Trophoblast cell (in vitro differentiated cells and primary cell): ENCODE results near the gene SELENOI.

Source experiments
- DNase-seq, 2 donors: peaks; one replicate each; pipeline ENCODE4 v3.0.0-alpha.2; 2016
- H2AFZ ChIP-seq: 2 replicates; pipeline ENCODE4 v1.6.1; 2013; ENCODE audit warnings: low read length, moderate library complexity, mild to moderate bottlenecking; ENCODE audit not compliant: insufficient read depth, poor library complexity
- H2AK5ac ChIP-seq: 2 replicates; pipeline ENCODE4 v1.6.1; 2013; ENCODE audit warnings: mild to moderate bottlenecking, low read length
- H2BK120ac ChIP-seq: 2 replicates; pipeline ENCODE4 v1.6.1; 2013; ENCODE audit warnings: low read length, mild to moderate bottlenecking, moderate library complexity; ENCODE audit not compliant: insufficient read depth, poor library complexity
- H2BK12ac ChIP-seq: 2 replicates; pipeline ENCODE4 v1.6.1; 2013; ENCODE audit warnings: mild to moderate bottlenecking, low read length, moderate library complexity
- H2BK5ac ChIP-seq: 2 replicates; pipeline ENCODE4 v1.6.1; 2013; ENCODE audit warnings: low read length, low read depth, moderate library complexity, mild to moderate bottlenecking; ENCODE audit not compliant: poor library complexity
- H3K14ac ChIP-seq: 2 replicates; pipeline ENCODE4 v1.6.1; 2013; ENCODE audit warnings: mild to moderate bottlenecking, low read length
- H3K18ac ChIP-seq: 2 replicates; pipeline ENCODE4 v1.6.1; 2013; ENCODE audit warnings: mild to moderate bottlenecking, low read length
- H3K23ac ChIP-seq: 2 replicates; pipeline ENCODE4 v1.6.1; 2013; ENCODE audit warnings: low read length
- H3K27ac ChIP-seq: 2 replicates; pipeline ENCODE4 v1.5.1; 2013; ENCODE audit warnings: low read depth, mild to moderate bottlenecking, inconsistent platforms, low read length, moderate library complexity
- H3K27me3 ChIP-seq: 2 replicates; pipeline ENCODE4 v1.6.1; 2013; ENCODE audit warnings: inconsistent platforms, mild to moderate bottlenecking, low read length, moderate library complexity; ENCODE audit not compliant: insufficient read depth
- H3K36me3 ChIP-seq, 2 experiments: 1 replicate in 1 of 2; 2 replicates in 1 of 2; pipeline ENCODE4 v1.6.1; 2013; ENCODE audit warnings: low read length in 2 of 2, mild to moderate bottlenecking in 2 of 2, moderate library complexity in 1 of 2; ENCODE audit not compliant: insufficient read depth in 2 of 2, control insufficient read depth in 1 of 2
- H3K4ac ChIP-seq: 2 replicates; pipeline ENCODE4 v1.6.1; 2013; ENCODE audit warnings: low read depth, mild to moderate bottlenecking, low read length, moderate library complexity
- H3K4me1 ChIP-seq, 2 experiments: 1 replicate in 1 of 2; 2 replicates in 1 of 2; pipeline ENCODE4 v1.6.1; 2013; ENCODE audit warnings: low read length in 2 of 2, mild to moderate bottlenecking in 2 of 2, moderate library complexity in 1 of 2; ENCODE audit not compliant: insufficient read depth in 2 of 2, control insufficient read depth in 1 of 2
- H3K4me2 ChIP-seq: 2 replicates; pipeline ENCODE4 v1.6.1; 2013; ENCODE audit warnings: inconsistent platforms, mild to moderate bottlenecking, low read length, moderate library complexity
- H3K4me3 ChIP-seq: 2 replicates; pipeline ENCODE4 v1.5.1; 2013; ENCODE audit warnings: mild to moderate bottlenecking, low read depth, low read length, inconsistent platforms
- H3K79me1 ChIP-seq: one replicate; pipeline ENCODE4 v1.6.1; 2013; ENCODE audit warnings: low read length
- H3K79me2 ChIP-seq: 2 replicates; pipeline ENCODE4 v1.6.1; 2013; ENCODE audit warnings: low read length, mild to moderate bottlenecking; ENCODE audit not compliant: control insufficient read depth, insufficient read depth, poor library complexity
- H3K9ac ChIP-seq: 2 replicates; pipeline ENCODE4 v1.6.1; 2013; ENCODE audit warnings: mild to moderate bottlenecking, low read length
- H3K9me3 ChIP-seq: 2 replicates; pipeline ENCODE4 v1.6.1; 2013; ENCODE audit warnings: low read depth, mild to moderate bottlenecking, control low read depth, inconsistent platforms, low read length; ENCODE audit not compliant: insufficient read depth
- H4K12ac ChIP-seq: 2 replicates; pipeline ENCODE4 v1.6.1; 2013; ENCODE audit warnings: low read depth, mild to moderate bottlenecking, low read length, moderate library complexity
- H4K8ac ChIP-seq: 2 replicates; pipeline ENCODE4 v1.6.1; 2013; ENCODE audit warnings: low read depth, mild to moderate bottlenecking, low read length, moderate library complexity
- H4K91ac ChIP-seq: one replicate; pipeline ENCODE4 v1.6.1; 2013; ENCODE audit warnings: low read depth, mild to moderate bottlenecking, low read length, moderate library complexity
- WGBS: extraction: QIAGEN DNeasy Blood & Tissue Kit; methylation state at CpG from one replicate; pipeline ENCODE4 v1.1.7; 2013; ENCODE audit warnings: missing lambda C conversion rate; ENCODE audit not compliant: insufficient read length, insufficient coverage; ENCODE audit errors: extremely low coverage; 5-methylcytosine and 5-hydroxymethylcytosine counted together

SELENOI gene

DNA sequence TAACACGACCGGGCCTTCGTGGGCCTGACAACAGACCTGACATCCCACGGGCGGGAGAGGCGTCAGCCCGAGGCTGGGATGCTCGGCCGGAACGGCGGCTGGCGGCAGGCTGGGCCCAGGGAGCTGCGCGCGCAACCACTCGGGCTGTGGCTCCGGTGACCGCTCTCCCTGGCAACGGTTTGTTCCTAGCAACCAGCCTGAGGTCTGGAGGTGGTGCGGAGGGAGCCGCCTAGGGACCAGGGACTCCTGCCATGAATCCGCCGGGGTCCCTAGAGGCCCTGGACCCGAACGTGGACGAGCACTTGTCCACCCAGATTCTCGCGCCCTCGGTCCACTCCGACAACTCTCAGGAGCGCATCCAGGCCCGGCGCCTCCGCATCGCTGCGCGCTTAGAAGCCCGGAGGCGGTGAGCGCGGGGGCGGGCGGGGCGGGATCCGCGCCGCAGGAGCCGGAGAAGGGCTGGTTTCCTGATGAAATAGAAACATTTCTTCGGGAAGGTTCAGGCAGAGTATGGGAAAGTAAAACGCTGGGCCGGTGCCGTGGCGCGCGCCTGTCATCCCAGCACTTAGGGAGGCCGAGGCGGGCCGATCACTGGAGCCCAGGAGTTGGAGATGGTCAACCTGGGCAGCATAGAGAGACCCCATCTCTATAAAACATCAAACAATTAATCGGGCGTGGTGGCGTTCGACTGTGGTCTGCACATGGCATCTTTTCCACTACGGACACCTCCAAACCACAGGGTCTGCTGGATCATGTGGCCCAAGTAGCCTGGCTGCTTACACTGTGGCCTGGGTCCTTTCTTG lies 56.0 kb downstream of the SELENOI start, which contains the start of gene DRC1:
Gene DRC1 (plus strand): TSS at position 182 of the 803 bp plus-strand sequence. CDS start 70 bp downstream, at position 252.
- no peak within 1 kb of the TSS for H3K9ac ChIP-seq
- WGBS, result no CpG with 5 or more reads among the region's 63 CpGs
- H3K79me1 ChIP-seq, result no peaks in the 10 kb centered on the region
- no peak within 1 kb of the TSS for H4K8ac ChIP-seq
- no peaks in the 10 kb centered on the region for H3K36me3 ChIP-seq
- peak within 1 kb of the TSS; percentile 66 for H2AFZ ChIP-seq
- H3K27me3 ChIP-seq, result no peaks in the 10 kb centered on the region
- H3K4ac ChIP-seq, result no peak within 1 kb of the TSS
- no peak within 1 kb of the TSS for H2BK5ac ChIP-seq
- H3K79me2 ChIP-seq, result no peaks in the 10 kb centered on the region
- H3K18ac ChIP-seq, result no peak within 1 kb of the TSS
- H3K4me3 ChIP-seq, result peak within 1 kb of the TSS; percentile 51
- H2BK120ac ChIP-seq, result no peak within 1 kb of the TSS
- H4K12ac ChIP-seq, result no peak within 1 kb of the TSS
- no peak within 1 kb of the TSS for H4K91ac ChIP-seq
- H3K4me1 ChIP-seq, result peaks cover 2 to 4% of the 10 kb centered on the region in 2 experiments
- H3K14ac ChIP-seq, result no peak within 1 kb of the TSS
- no peak within 1 kb of the TSS for H2BK12ac ChIP-seq
- DNase-seq, result peak; percentile 69 to 78
- H2AK5ac ChIP-seq, result no peak within 1 kb of the TSS
- H3K9me3 ChIP-seq, result no peaks in the 10 kb centered on the region
- no peak within 1 kb of the TSS for H3K27ac ChIP-seq
- peak within 1 kb of the TSS; percentile 58 for H3K4me2 ChIP-seq
- no peak within 1 kb of the TSS for H3K23ac ChIP-seq

DNA sequence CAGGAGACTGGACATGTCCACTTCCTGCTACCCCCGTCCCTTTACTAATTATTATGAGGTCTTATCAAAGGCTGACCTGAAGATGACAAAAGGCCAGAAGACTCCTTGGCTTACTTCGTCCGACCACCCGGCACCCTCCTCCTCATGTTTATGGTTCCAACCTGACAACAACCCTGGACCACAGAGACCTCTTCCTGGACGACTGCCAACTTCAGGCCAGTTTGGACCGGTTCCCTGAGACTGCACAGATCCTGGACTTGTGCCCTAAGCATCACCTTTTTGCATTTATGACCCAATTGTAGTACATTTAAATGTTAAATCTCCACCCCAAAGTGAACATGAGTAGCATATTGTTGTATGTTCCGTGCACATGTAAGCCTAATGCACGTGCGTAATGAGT lies 61.6 kb downstream of the SELENOI start:
- no peaks in the 10 kb centered on the region for H3K36me3 ChIP-seq
- no peak overlapping the region for H3K18ac ChIP-seq
- no peak overlapping the region for H3K14ac ChIP-seq
- DNase-seq, result no peak
- H4K91ac ChIP-seq, result no peak overlapping the region
- no peaks in the 10 kb centered on the region for H3K27me3 ChIP-seq
- H3K4me3 ChIP-seq, result no peak overlapping the region
- H3K4ac ChIP-seq, result no peak overlapping the region
- H2AK5ac ChIP-seq, result no peak overlapping the region
- no peaks in the 10 kb centered on the region for H3K79me2 ChIP-seq
- no peak overlapping the region for H2BK12ac ChIP-seq
- H3K9me3 ChIP-seq, result no peaks in the 10 kb centered on the region
- no peak overlapping the region for H4K12ac ChIP-seq
- H4K8ac ChIP-seq, result no peak overlapping the region
- no CpG with 5 or more reads among the region's 9 CpGs for WGBS
- no peaks in the 10 kb centered on the region for H3K79me1 ChIP-seq
- no peak overlapping the region for H3K9ac ChIP-seq
- H2BK120ac ChIP-seq, result no peak overlapping the region
- no peaks in the 10 kb centered on the region for H3K4me1 ChIP-seq
- no peak overlapping the region for H2AFZ ChIP-seq
- H2BK5ac ChIP-seq, result no peak overlapping the region
- no peak overlapping the region for H3K23ac ChIP-seq
- no peak overlapping the region for H3K27ac ChIP-seq
- no peak overlapping the region for H3K4me2 ChIP-seq

DNA sequence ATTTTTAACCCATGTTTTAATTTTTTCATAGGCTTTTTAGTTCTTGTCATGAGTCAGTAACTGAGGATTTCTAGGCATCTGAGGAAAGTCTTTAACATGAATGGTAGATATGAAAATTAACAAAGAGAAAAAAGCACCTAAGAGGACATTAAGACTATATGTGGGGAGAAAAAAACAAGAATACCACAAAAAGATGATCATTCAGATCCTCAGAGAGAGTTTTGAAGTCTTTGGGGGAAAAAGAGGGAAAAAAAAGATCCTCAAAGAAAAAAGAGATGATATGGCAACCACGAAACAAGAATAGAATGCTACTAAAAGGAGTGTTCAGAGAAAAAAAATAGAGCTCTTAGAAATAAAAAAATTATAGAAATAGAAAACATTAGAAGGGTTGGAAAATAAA lies 63.8 kb downstream of the SELENOI start:
- Histone ChIP-seq H3K36me3 (no peaks in the 10 kb centered on the region), H3K18ac (no peak overlapping the region), H2AFZ (no peak overlapping the region), H2BK120ac (no peak overlapping the region), H3K9me3 (no peaks in the 10 kb centered on the region), H3K4me1 (no peaks in the 10 kb centered on the region), H4K91ac (no peak overlapping the region), H2AK5ac (no peak overlapping the region), H3K4ac (no peak overlapping the region), H3K27me3 (no peaks in the 10 kb centered on the region), H3K9ac (no peak overlapping the region), H3K79me2 (no peaks in the 10 kb centered on the region), H4K8ac (no peak overlapping the region), H3K14ac (no peak overlapping the region), H4K12ac (no peak overlapping the region), H3K4me2 (no peak overlapping the region), H2BK12ac (no peak overlapping the region), H3K23ac (no peak overlapping the region), H3K4me3 (no peak overlapping the region), H3K27ac (no peak overlapping the region), H3K79me1 (no peaks in the 10 kb centered on the region), H2BK5ac (no peak overlapping the region)
- no peak for DNase-seq
- WGBS, result no CpG with 5 or more reads among the region's 1 CpG

DNA sequence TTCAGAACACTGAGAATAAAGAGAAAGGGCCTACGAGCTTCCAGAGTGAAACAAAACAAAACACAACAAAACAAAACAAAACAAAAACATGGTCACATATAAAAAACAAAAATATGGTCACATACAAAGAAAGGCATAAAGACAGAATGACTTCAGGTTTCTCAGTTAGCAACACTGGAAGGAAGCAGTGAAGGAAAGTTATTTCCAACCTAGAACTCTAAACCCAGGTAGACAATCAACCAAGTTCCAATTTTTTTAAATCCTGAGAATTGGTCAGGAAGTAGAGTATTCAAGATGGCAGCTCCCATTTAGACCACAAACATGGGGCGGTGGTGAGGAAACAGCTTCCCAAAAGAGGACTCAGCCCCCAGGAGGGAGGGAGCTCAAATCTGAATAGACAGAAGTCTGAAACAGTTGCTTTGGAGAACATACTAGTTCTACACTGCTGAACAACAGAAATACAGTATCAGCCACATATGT lies 64.9 kb downstream of the SELENOI start:
- no peak overlapping the region for H2BK12ac ChIP-seq
- H3K4me1 ChIP-seq, result no peaks in the 10 kb centered on the region
- no peak overlapping the region for H3K14ac ChIP-seq
- no peaks in the 10 kb centered on the region for H3K79me2 ChIP-seq
- no peaks in the 10 kb centered on the region for H3K27me3 ChIP-seq
- H4K91ac ChIP-seq, result no peak overlapping the region
- H3K4me2 ChIP-seq, result no peak overlapping the region
- H3K4me3 ChIP-seq, result no peak overlapping the region
- no peak overlapping the region for H3K4ac ChIP-seq
- no peak overlapping the region for H4K12ac ChIP-seq
- no peaks in the 10 kb centered on the region for H3K79me1 ChIP-seq
- no peak for DNase-seq
- H3K23ac ChIP-seq, result no peak overlapping the region
- H3K36me3 ChIP-seq, result no peaks in the 10 kb centered on the region
- H2BK120ac ChIP-seq, result no peak overlapping the region
- H3K9me3 ChIP-seq, result no peaks in the 10 kb centered on the region
- H2AK5ac ChIP-seq, result no peak overlapping the region
- WGBS, result no CpG with 5 or more reads among the region's 2 CpGs
- H2BK5ac ChIP-seq, result no peak overlapping the region
- H4K8ac ChIP-seq, result no peak overlapping the region
- H2AFZ ChIP-seq, result no peak overlapping the region
- H3K18ac ChIP-seq, result no peak overlapping the region
- H3K27ac ChIP-seq, result no peak overlapping the region
- no peak overlapping the region for H3K9ac ChIP-seq
